Peyer's patch (tissue), 4 donors: ENCODE results near the gene MPZL3. TPM values are rescaled to one million over a fixed set of nuclear protein-coding genes. Genes with fewer than 3 reads are reported as not detected.

Experiments used
- DNase-seq, 3 donors: peaks; one replicate each; pipeline ENCODE4 v3.0.0-alpha.2; 2017 to 2019
- H3K27ac ChIP-seq, 4 donors: fragments of 200-600 bp; sonication (generic); one replicate each; pipeline ENCODE4 v1.5.1; 2016 to 2019
- H3K27me3 ChIP-seq, 2 donors: fragments of 200-600 bp; sonication (generic); one replicate each; pipeline ENCODE4 v1.5.1; 2019
- H3K36me3 ChIP-seq, 3 donors: fragments of 200-600 bp; sonication (generic); one replicate each; pipeline ENCODE4 v1.5.1; 2016 to 2019
- H3K4me1 ChIP-seq, 4 donors: fragments of 200-600 bp; sonication (generic); one replicate each; pipeline ENCODE4 v1.5.1; 2016 to 2019
- H3K4me3 ChIP-seq, 4 donors: fragments of 200-600 bp; sonication (generic); 1 replicate in 3 of 4; 2 replicates in 1 of 4; pipeline ENCODE4 v1.5.1; 2016 to 2019; ENCODE audit warnings: mild to moderate bottlenecking in 1 of 4
- H3K9me3 ChIP-seq, 4 donors: fragments of 200-600 bp; sonication (generic); one replicate each; pipeline ENCODE4 v1.5.1; 2016 to 2019; ENCODE audit warnings: mild to moderate bottlenecking in 1 of 4
- CTCF ChIP-seq, 6 experiments: fragments of 450-650 bp in 4 of 6; fragments of 200-600 bp in 2 of 6; sonication (generic) in 1 of 6; IDR thresholded peaks; one replicate each; pipeline ENCODE4 v1.5.1; 2017 to 2019; ENCODE audit warnings: antibody characterized with exemption in 6 of 6, mild to moderate bottlenecking in 3 of 6, moderate library complexity in 1 of 6
- POLR2A ChIP-seq, 2 donors: fragments of 450-650 bp; IDR thresholded peaks; one replicate each; pipeline ENCODE4 v1.5.1; 2017; ENCODE audit warnings: antibody characterized with exemption in 2 of 2, mild to moderate bottlenecking in 2 of 2, moderate library complexity in 2 of 2
- total RNA-seq, 4 donors: library from RNA; depleted of rRNA; stranded (reverse); fragments of >200 nt; gene quantifications; one replicate each; pipeline ENCODE4 v1.1.0, GENCODE V29; 2016

MPZL3 gene
- total RNA-seq, 4 donors from 2014 or later = 0.83 to 15.4 (median 7.8) TPM

GRCh38 chr11:118226296-118226695, 25.9 kb downstream of the MPZL3 start:
- Histone ChIP-seq H3K9me3 (no peaks in the 10 kb centered on the region), H3K27ac (peak overlapping the region in 3 of 4 donors; percentile 6 to 61 (median 56)), H3K4me3 (no peak overlapping the region), H3K27me3 (no peaks in the 10 kb centered on the region), H3K36me3 (peaks cover 0 to 5% (median 0%) of the 10 kb centered on the region in 3 donors), H3K4me1 (peaks cover 0 to 7% (median 2%) of the 10 kb centered on the region in 4 donors)
- DNase-seq = no peak
- TF ChIP-seq POLR2A (IDR thresholded peaks at IDR 0.05) (no peak), CTCF (IDR thresholded peaks at IDR 0.05) (no peak)

- peak in 2 of 3 donors; percentile 74 to 86 for DNase-seq
- TF ChIP-seq CTCF (IDR thresholded peaks at IDR 0.05) = peak in 1 of 6 experiments; percentile 4
- peak; percentile 36 to 61 for TF ChIP-seq POLR2A (IDR thresholded peaks at IDR 0.05)
- Histone ChIP-seq H3K9me3 (no peaks in the 10 kb centered on the region), H3K27ac (peak within 1 kb of the TSS; percentile 47 to 66 (median 58)), H3K36me3 (peaks cover 0 to 5% (median 0%) of the 10 kb centered on the region in 3 donors), H3K4me1 (peaks cover 0 to 7% (median 2%) of the 10 kb centered on the region in 4 donors), H3K4me3 (peak within 1 kb of the TSS; percentile 15 to 41 (median 21)), H3K27me3 (no peaks in the 10 kb centered on the region)
Observed at GRCh38 chr11:118224511-118225188, 27.5 kb downstream of the MPZL3 start, which contains the start of gene JAML. JAML (minus strand) TSS chr11:118225011; CDS start chr11:118214866, 10,145 bp downstream.

- H3K9me3 ChIP-seq = no peaks in the 10 kb centered on the region
- H3K36me3 ChIP-seq = peaks cover 0 to 5% (median 0%) of the 10 kb centered on the region in 3 donors
- H3K27ac ChIP-seq = peak overlapping the region; percentile 47 to 66 (median 54)
- H3K27me3 ChIP-seq = no peaks in the 10 kb centered on the region
- peak overlapping the region; percentile 15 to 41 (median 21) for H3K4me3 ChIP-seq
- TF ChIP-seq CTCF (IDR thresholded peaks at IDR 0.05) (no peak), POLR2A (IDR thresholded peaks at IDR 0.05) (no peak)
- H3K4me1 ChIP-seq = peaks cover 0 to 4% (median under 1%) of the 10 kb centered on the region in 4 donors
- no peak for DNase-seq
Observed at GRCh38 chr11:118223992-118224391, 28.2 kb downstream of the MPZL3 start.

- no peak for DNase-seq
- H3K36me3 ChIP-seq = peaks cover 0 to 5% (median 0%) of the 10 kb centered on the region in 3 donors
- peak overlapping the region; percentile 15 to 41 (median 21) for H3K4me3 ChIP-seq
- H3K4me1 ChIP-seq = peaks cover 0 to 4% (median 0%) of the 10 kb centered on the region in 4 donors
- H3K27ac ChIP-seq = peak overlapping the region; percentile 47 to 66 (median 54)
- H3K27me3 ChIP-seq = no peaks in the 10 kb centered on the region
- H3K9me3 ChIP-seq = no peaks in the 10 kb centered on the region
- no peak for TF ChIP-seq POLR2A (IDR thresholded peaks at IDR 0.05)
Observed at GRCh38 chr11:118223570-118223969, 28.6 kb downstream of the MPZL3 start.

- H3K36me3 ChIP-seq = peaks cover 0 to 5% (median 0%) of the 10 kb centered on the region in 3 donors
- H3K4me1 ChIP-seq = peaks cover 0 to 4% (median 0%) of the 10 kb centered on the region in 4 donors
- H3K4me3 ChIP-seq = peak overlapping the region in 1 of 4 donors; percentile 25
- H3K9me3 ChIP-seq = no peaks in the 10 kb centered on the region
- no peak for DNase-seq
- no peaks in the 10 kb centered on the region for H3K27me3 ChIP-seq
- H3K27ac ChIP-seq = no peak overlapping the region
- no peak for TF ChIP-seq POLR2A (IDR thresholded peaks at IDR 0.05)
- TF ChIP-seq CTCF (IDR thresholded peaks at IDR 0.05) = no peak
Observed at GRCh38 chr11:118222437-118222836, 29.7 kb downstream of the MPZL3 start.

- TF ChIP-seq POLR2A (IDR thresholded peaks at IDR 0.05) (no peak), CTCF (IDR thresholded peaks at IDR 0.05) (no peak)
- Histone ChIP-seq H3K27me3 (no peaks in the 10 kb centered on the region), H3K4me1 (peaks cover 0 to 3% (median 0%) of the 10 kb centered on the region in 4 donors), H3K9me3 (no peaks in the 10 kb centered on the region), H3K27ac (peak overlapping the region in 3 of 4 donors; percentile 19 to 31 (median 26)), H3K4me3 (peak overlapping the region in 1 of 4 donors; percentile 13), H3K36me3 (peaks cover 0 to under 1% (median 0%) of the 10 kb centered on the region in 3 donors)
- no peak for DNase-seq
Observed at GRCh38 chr11:118221419-118221818, 30.7 kb downstream of the MPZL3 start.
